ENCODE results near the gene GABPB1. TPM values are rescaled to one million over a fixed set of nuclear protein-coding genes. Genes with fewer than 3 reads are reported as not detected.
"Not testable (repeated sequence)": the region's sequence is repeated elsewhere in the genome, so short reads cannot be mapped to it uniquely, and the experiment has no call there.

The GABPB1 gene
- polyA plus RNA-seq, 1 donor (not counting 4 experiments of a cell fraction or from before 2014, with no cell fraction given): 23.3 TPM

GRCh38 chr15:50380089-50380488, 25.1 kb upstream of the GABPB1 start:
- DNase-seq (ENCODE audit: low read depth, low spot score) (no peak), FAIRE-seq (no peak)
- no peak overlapping the region for H3K4me2 ChIP-seq (ENCODE audit: control insufficient read depth, extremely low read depth, insufficient read depth, low read depth, low read length)
- no peak overlapping the region for H3K27ac ChIP-seq (ENCODE audit: control insufficient read depth, insufficient read depth, low read length)
- no peak overlapping the region for H3K4me3 ChIP-seq (ENCODE audit: control insufficient read depth in 2 of 3, extremely low read depth in 1 of 3, insufficient read depth in 2 of 3, low read depth in 1 of 3, low read length in 3 of 3)
- H3K27me3 ChIP-seq (ENCODE audit: control insufficient read depth, extremely low read depth, insufficient read depth, low read length): no peaks in the 10 kb centered on the region
- dilution Hi-C loops (cut with MboI; ENCODE audit: extremely low pct_ligation_motif_present, low sequenced_read_pairs): no loop called here
- no peak for TF ChIP-seq CTCF (optimal IDR thresholded peaks at IDR 0.05 in 1 of 3, IDR thresholded peaks at IDR 0.05 in 1 of 3, conservative IDR thresholded peaks at IDR 0.05 in 1 of 3; ENCODE audit: extremely low read depth in 1 of 3, insufficient read depth in 2 of 3, low read length in 3 of 3)
- TF ChIP-seq EZH2 (IDR thresholded peaks at IDR 0.05; ENCODE audit: low read length): no peak
- H2AFZ ChIP-seq (ENCODE audit: control insufficient read depth, low read length): no peak overlapping the region
- no peaks in the 10 kb centered on the region for H3K9me1 ChIP-seq (ENCODE audit: control insufficient read depth, extremely low read depth, insufficient read depth, low read length)
- no peaks in the 10 kb centered on the region for H3K36me3 ChIP-seq (ENCODE audit: control insufficient read depth in 2 of 2, extremely low read depth in 1 of 2, insufficient read depth in 2 of 2, low read length in 2 of 2)
- H3K79me2 ChIP-seq (ENCODE audit: control insufficient read depth, insufficient read depth, low read length): no peaks in the 10 kb centered on the region
- no peaks in the 10 kb centered on the region for H4K20me1 ChIP-seq (ENCODE audit: control insufficient read depth, extremely low read depth, insufficient read depth, low read length)
- H3K9me3 ChIP-seq (ENCODE audit: control insufficient read depth, low read depth, low read length): no peaks in the 10 kb centered on the region
- no peak overlapping the region for H3K9ac ChIP-seq (ENCODE audit: control insufficient read depth, extremely low read depth, insufficient read depth, low read length)
- H3K4me1 ChIP-seq (ENCODE audit: control insufficient read depth, extremely low read depth, insufficient read depth, low read length): no peaks in the 10 kb centered on the region

- H3K4me1 ChIP-seq (ENCODE audit: control insufficient read depth, extremely low read depth, insufficient read depth, low read length); FAIRE-seq: not testable (repeated sequence)
Observed at GRCh38 chr15:50379413-50379812, 24.4 kb upstream of the GABPB1 start.

GRCh38 chr15:50378776-50379175, 23.8 kb upstream of the GABPB1 start:
- Histone ChIP-seq H3K9ac (ENCODE audit: control insufficient read depth, extremely low read depth, insufficient read depth, low read length) (no peak overlapping the region), H3K4me1 (ENCODE audit: control insufficient read depth, extremely low read depth, insufficient read depth, low read length) (no peaks in the 10 kb centered on the region), H3K9me1 (ENCODE audit: control insufficient read depth, extremely low read depth, insufficient read depth, low read length) (no peaks in the 10 kb centered on the region), H3K27me3 (ENCODE audit: control insufficient read depth, extremely low read depth, insufficient read depth, low read length) (no peaks in the 10 kb centered on the region), H2AFZ (ENCODE audit: control insufficient read depth, low read length) (no peak overlapping the region), H3K27ac (ENCODE audit: control insufficient read depth, insufficient read depth, low read length) (no peak overlapping the region), H3K4me3 (ENCODE audit: control insufficient read depth in 2 of 3, extremely low read depth in 1 of 3, insufficient read depth in 2 of 3, low read depth in 1 of 3, low read length in 3 of 3) (no peak overlapping the region), H4K20me1 (ENCODE audit: control insufficient read depth, extremely low read depth, insufficient read depth, low read length) (no peaks in the 10 kb centered on the region), H3K4me2 (ENCODE audit: control insufficient read depth, extremely low read depth, insufficient read depth, low read depth, low read length) (no peak overlapping the region), H3K79me2 (ENCODE audit: control insufficient read depth, insufficient read depth, low read length) (no peaks in the 10 kb centered on the region), H3K36me3 (ENCODE audit: control insufficient read depth in 2 of 2, extremely low read depth in 1 of 2, insufficient read depth in 2 of 2, low read length in 2 of 2) (no peaks in the 10 kb centered on the region), H3K9me3 (ENCODE audit: control insufficient read depth, low read depth, low read length) (no peaks in the 10 kb centered on the region)
- TF ChIP-seq EZH2 (IDR thresholded peaks at IDR 0.05; ENCODE audit: low read length) (no peak), CTCF (optimal IDR thresholded peaks at IDR 0.05 in 1 of 3, IDR thresholded peaks at IDR 0.05 in 1 of 3, conservative IDR thresholded peaks at IDR 0.05 in 1 of 3; ENCODE audit: extremely low read depth in 1 of 3, insufficient read depth in 2 of 3, low read length in 3 of 3) (no peak)
- DNase-seq (ENCODE audit: low read depth, low spot score): no peak
- no peak for FAIRE-seq
- dilution Hi-C loops (cut with MboI; ENCODE audit: extremely low pct_ligation_motif_present, low sequenced_read_pairs): no loop called here

More at GRCh38 chr15:50379413-50379812, 24.4 kb upstream of the GABPB1 start:
- H4K20me1 ChIP-seq (ENCODE audit: control insufficient read depth, extremely low read depth, insufficient read depth, low read length); H3K9ac ChIP-seq (ENCODE audit: control insufficient read depth, extremely low read depth, insufficient read depth, low read length); H3K27ac ChIP-seq (ENCODE audit: control insufficient read depth, insufficient read depth, low read length); H3K9me1 ChIP-seq (ENCODE audit: control insufficient read depth, extremely low read depth, insufficient read depth, low read length); H2AFZ ChIP-seq (ENCODE audit: control insufficient read depth, low read length); DNase-seq (ENCODE audit: low read depth, low spot score); H3K27me3 ChIP-seq (ENCODE audit: control insufficient read depth, extremely low read depth, insufficient read depth, low read length); H3K4me2 ChIP-seq (ENCODE audit: control insufficient read depth, extremely low read depth, insufficient read depth, low read depth, low read length); H3K79me2 ChIP-seq (ENCODE audit: control insufficient read depth, insufficient read depth, low read length); H3K4me3 ChIP-seq (ENCODE audit: control insufficient read depth in 2 of 3, extremely low read depth in 1 of 3, insufficient read depth in 2 of 3, low read depth in 1 of 3, low read length in 3 of 3); H3K36me3 ChIP-seq (ENCODE audit: control insufficient read depth in 2 of 2, extremely low read depth in 1 of 2, insufficient read depth in 2 of 2, low read length in 2 of 2); dilution Hi-C loops (cut with MboI; ENCODE audit: extremely low pct_ligation_motif_present, low sequenced_read_pairs); H3K9me3 ChIP-seq (ENCODE audit: control insufficient read depth, low read depth, low read length): not testable (repeated sequence)
